ENCODE measurements around the gene GJB5.

Gene GJB5

GRCh38 chr1:34774957-34775356 lies 20.1 kb downstream of the GJB5 start:
- Mint-ChIP-seq H3K27ac (no peak overlapping the region), H3K36me3 (ENCODE audit: low read depth) (no peaks in the 10 kb centered on the region), H3K9me3 (no peaks in the 10 kb centered on the region), H3K4me1 (ENCODE audit: low read depth) (no peaks in the 10 kb centered on the region), H3K27me3 (peaks cover 14% of the 10 kb centered on the region), H3K4me3 (no peak overlapping the region)
- intact Hi-C loops (cut with micrococcal nuclease), result no loop called here

DNA sequence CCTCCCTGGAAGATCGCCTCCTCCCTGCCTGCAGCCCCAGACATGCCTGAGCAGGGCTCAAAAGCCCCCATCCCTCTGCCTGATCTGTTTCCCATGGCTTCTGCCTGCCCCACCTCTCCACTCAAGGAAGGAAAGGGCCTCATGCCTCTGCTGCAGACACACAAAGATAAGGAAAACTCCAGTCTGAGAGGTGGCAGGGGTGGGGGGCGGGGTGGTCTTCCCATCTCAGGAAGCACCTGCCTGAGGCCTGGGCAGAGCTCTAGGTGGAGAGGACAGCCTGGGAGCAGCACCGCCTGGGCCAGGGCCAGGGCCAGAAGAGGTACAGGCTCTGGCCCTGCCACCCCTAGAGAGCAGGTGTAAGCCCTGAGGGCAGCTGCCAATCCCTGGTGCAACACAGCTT lies 22.1 kb downstream of the GJB5 start:
- no peaks in the 10 kb centered on the region for H3K36me3 Mint-ChIP-seq (ENCODE audit: low read depth)
- H3K4me1 Mint-ChIP-seq (ENCODE audit: low read depth), result no peaks in the 10 kb centered on the region
- no peak overlapping the region for H3K4me3 Mint-ChIP-seq
- H3K27ac Mint-ChIP-seq, result no peak overlapping the region
- H3K27me3 Mint-ChIP-seq, result peaks cover 33% of the 10 kb centered on the region
- intact Hi-C loops (cut with micrococcal nuclease), result no loop called here
- no peaks in the 10 kb centered on the region for H3K9me3 Mint-ChIP-seq

DNA sequence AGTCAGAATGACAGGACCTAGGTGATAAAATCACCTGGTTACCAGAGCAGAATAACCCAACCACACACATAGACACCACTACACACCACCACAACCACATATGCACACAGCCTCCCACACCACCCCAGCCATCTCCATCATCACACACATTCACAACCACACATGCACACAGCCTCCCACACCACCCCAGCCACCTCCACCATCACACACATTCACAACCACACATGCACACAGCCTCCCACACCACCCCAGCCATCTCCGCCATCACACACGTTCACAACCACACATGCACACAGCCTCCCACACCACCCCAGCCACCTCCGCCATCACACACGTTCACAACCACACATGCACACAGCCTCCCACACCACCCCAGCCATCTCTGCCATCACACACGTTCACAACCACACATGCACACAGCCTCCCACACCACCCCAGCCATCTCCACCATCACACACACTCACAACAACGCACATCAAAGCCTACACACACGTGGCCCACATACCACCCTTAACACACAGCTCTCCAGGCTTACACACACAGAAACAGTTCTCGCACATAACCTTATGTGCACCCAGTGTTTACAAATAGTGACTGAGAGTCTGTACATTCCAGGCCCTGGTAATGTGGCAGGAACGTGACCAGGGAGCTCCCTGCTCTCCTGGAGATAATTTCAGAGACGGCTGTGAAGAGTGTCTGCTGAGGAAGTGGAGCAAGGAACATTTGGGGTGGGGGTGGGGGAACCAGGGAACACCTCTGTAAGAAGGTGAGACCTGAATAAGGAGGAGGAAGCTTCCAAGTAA lies 22.9 kb downstream of the GJB5 start:
- Mint-ChIP-seq H3K27me3 (peaks cover 41% of the 10 kb centered on the region), H3K4me1 (ENCODE audit: low read depth) (no peaks in the 10 kb centered on the region), H3K36me3 (ENCODE audit: low read depth) (no peaks in the 10 kb centered on the region), H3K9me3 (no peaks in the 10 kb centered on the region), H3K27ac (no peak overlapping the region), H3K4me3 (no peak overlapping the region)
- intact Hi-C loops (cut with micrococcal nuclease), result no loop called here

DNA sequence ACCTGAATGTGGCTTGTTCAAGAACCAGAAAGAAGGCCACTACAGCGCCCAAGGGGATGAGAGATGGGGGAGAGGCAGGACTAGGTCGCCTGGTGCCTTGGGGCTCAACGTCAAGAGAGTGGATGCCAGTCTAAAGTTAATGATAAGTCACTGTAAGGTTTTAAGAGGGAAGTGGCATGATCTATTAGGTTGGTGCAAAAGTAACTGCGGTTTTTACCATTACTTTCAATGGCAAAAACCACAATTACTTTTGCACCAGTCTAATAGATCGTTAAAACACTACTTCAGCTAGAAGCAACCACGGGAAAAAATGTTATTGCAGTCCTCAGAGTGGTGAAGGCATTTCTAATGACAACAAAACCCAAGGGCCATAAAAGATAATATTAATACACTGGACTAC lies 23.5 kb downstream of the GJB5 start:
- H3K9me3 Mint-ChIP-seq, result no peaks in the 10 kb centered on the region

GRCh38 chr1:34779005-34779404 lies 24.2 kb downstream of the GJB5 start:
- intact Hi-C loops (cut with micrococcal nuclease), result no loop called here
- Mint-ChIP-seq H3K27me3 (peaks cover 53% of the 10 kb centered on the region), H3K4me1 (ENCODE audit: low read depth) (no peaks in the 10 kb centered on the region), H3K27ac (no peak overlapping the region), H3K4me3 (no peak overlapping the region), H3K36me3 (ENCODE audit: low read depth) (no peaks in the 10 kb centered on the region), H3K9me3 (no peaks in the 10 kb centered on the region)

More for the DNA sequence above, 23.5 kb downstream of the GJB5 start:
- H3K27ac Mint-ChIP-seq, result no peak overlapping the region
- no peaks in the 10 kb centered on the region for H3K4me1 Mint-ChIP-seq (ENCODE audit: low read depth)
- intact Hi-C loops (cut with micrococcal nuclease), result no loop called here
- H3K36me3 Mint-ChIP-seq (ENCODE audit: low read depth), result no peaks in the 10 kb centered on the region
- H3K4me3 Mint-ChIP-seq, result no peak overlapping the region
- H3K27me3 Mint-ChIP-seq, result peaks cover 48% of the 10 kb centered on the region

GRCh38 chr1:34779526-34779925 lies 24.7 kb downstream of the GJB5 start:
- no peak overlapping the region for H3K27ac Mint-ChIP-seq
- H3K27me3 Mint-ChIP-seq, result peaks cover 53% of the 10 kb centered on the region
- H3K4me3 Mint-ChIP-seq, result no peak overlapping the region
- no peaks in the 10 kb centered on the region for H3K4me1 Mint-ChIP-seq (ENCODE audit: low read depth)
- H3K36me3 Mint-ChIP-seq (ENCODE audit: low read depth), result no peaks in the 10 kb centered on the region
- intact Hi-C loops (cut with micrococcal nuclease), result no loop called here
- no peaks in the 10 kb centered on the region for H3K9me3 Mint-ChIP-seq

DNA sequence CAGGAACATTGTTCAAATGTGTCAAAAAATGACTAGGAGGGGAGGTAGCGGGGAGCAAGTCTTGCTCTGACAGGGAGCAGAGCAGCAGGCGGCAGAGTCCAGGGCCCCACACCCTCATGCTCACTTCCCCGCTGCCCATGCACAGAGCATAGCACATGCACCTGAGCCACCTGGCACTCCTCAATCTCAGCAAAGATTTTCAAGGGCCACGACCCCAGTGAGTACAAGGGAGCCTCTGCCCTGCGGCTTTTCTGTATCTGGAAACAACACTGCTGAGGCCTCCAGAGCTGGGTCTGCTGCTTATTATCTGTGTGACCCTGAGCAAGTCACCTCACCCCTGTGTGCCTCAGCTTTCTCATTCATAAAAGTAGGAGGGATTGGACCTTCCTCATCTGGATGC lies 25.1 kb downstream of the GJB5 start:
- H3K27ac Mint-ChIP-seq, result no peak overlapping the region
- no peaks in the 10 kb centered on the region for H3K9me3 Mint-ChIP-seq
- no peak overlapping the region for H3K4me3 Mint-ChIP-seq
- H3K27me3 Mint-ChIP-seq, result peaks cover 55% of the 10 kb centered on the region
- H3K4me1 Mint-ChIP-seq (ENCODE audit: low read depth), result no peaks in the 10 kb centered on the region
- intact Hi-C loops (cut with micrococcal nuclease), result no loop called here
- H3K36me3 Mint-ChIP-seq (ENCODE audit: low read depth), result no peaks in the 10 kb centered on the region

GRCh38 chr1:34780528-34780927 lies 25.7 kb downstream of the GJB5 start:
- intact Hi-C loops (cut with micrococcal nuclease), result no loop called here
- H3K9me3 Mint-ChIP-seq, result no peaks in the 10 kb centered on the region

DNA sequence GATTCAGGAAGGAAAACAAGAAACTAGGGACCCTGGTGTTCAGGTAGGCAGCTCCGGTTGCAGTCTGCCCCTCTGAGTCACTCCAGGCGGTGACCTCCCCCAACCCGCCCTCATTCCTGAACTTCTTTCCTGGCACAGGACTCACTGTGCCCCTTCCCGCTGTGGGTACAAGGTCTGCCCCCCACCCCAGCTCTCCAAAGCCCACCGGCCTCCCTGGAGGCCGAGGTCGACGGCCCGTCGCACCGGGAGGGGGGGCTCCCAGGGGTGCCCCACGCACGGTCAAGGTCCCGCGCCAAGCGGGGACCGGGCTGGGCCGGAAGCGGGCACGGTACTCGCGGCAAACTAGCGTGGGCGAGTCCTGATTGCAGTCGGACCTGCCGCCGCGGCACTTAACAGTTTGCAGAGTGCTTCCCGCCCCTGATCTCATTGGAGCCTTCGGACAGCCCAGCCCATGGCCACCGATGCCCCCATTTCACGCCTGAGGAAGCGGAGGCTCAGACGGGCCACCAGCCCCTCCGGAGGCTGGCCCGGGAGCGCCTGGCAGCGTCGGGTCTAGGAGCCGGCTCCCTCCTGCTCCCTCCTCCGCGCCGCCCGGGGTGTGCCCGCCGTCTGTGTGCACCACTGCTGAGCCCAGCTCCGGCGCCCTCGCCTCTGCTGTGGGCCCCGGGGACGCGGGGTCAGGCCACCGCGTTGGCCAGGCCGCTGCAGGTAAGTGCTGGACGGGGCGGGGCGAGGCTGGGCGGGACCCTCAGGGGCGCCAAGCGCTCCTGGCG lies 26.4 kb downstream of the GJB5 start, which contains the start of gene GJB3:
GJB3 (plus strand) TSS at position 144 of the 773 bp plus-strand sequence. CDS start 3,549 bp downstream, outside the sequence.
- H3K27me3 Mint-ChIP-seq, result peaks cover 60% of the 10 kb centered on the region
- intact Hi-C loops (cut with micrococcal nuclease), result no loop called here
- no peaks in the 10 kb centered on the region for H3K4me1 Mint-ChIP-seq (ENCODE audit: low read depth)
- no peak within 1 kb of the TSS for H3K4me3 Mint-ChIP-seq
- no peaks in the 10 kb centered on the region for H3K9me3 Mint-ChIP-seq
- no peaks in the 10 kb centered on the region for H3K36me3 Mint-ChIP-seq (ENCODE audit: low read depth)
- no peak within 1 kb of the TSS for H3K27ac Mint-ChIP-seq

More at GRCh38 chr1:34780528-34780927, 25.7 kb downstream of the GJB5 start:
- H3K4me1 Mint-ChIP-seq (ENCODE audit: low read depth), result no peaks in the 10 kb centered on the region
- H3K4me3 Mint-ChIP-seq, result no peak overlapping the region
- H3K27me3 Mint-ChIP-seq, result peaks cover 60% of the 10 kb centered on the region
- no peaks in the 10 kb centered on the region for H3K36me3 Mint-ChIP-seq (ENCODE audit: low read depth)
- H3K27ac Mint-ChIP-seq, result no peak overlapping the region

DNA sequence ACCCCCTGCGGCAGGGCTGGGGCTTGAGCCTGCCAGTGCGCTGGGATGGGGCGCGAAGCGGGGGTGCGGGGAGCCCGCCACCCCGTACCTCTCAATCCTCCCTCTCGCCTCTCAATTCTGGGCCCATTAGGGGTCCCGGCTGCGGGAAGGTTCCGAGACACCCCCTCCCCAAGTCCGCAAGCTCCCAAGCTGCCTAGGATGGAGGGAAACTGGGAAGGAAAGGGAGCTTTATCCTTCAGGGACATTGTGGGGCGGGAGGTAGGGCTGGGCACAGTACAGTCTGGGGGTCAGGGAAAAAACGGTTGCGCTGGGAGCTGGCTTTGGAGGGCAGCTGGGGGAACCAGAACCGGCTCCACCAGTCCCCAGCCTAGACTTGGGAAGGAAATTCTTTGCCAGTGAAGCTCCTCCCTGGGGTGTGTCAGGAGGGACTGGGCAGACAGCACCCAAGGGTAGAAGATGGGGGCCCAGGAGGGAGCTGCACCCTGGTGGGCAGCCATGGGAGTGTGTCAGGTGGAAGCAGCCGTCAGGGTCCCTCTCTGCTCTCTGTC lies 27.1 kb downstream of the GJB5 start:
- Mint-ChIP-seq H3K4me3 (no peak overlapping the region), H3K4me1 (ENCODE audit: low read depth) (peaks cover 5% of the 10 kb centered on the region), H3K36me3 (ENCODE audit: low read depth) (no peaks in the 10 kb centered on the region), H3K27ac (no peak overlapping the region), H3K9me3 (no peaks in the 10 kb centered on the region), H3K27me3 (peaks cover 64% of the 10 kb centered on the region)
- intact Hi-C loops (cut with micrococcal nuclease), result no loop called here

- no peak overlapping the region for H3K27ac Mint-ChIP-seq
- no peak overlapping the region for H3K4me3 Mint-ChIP-seq
- intact Hi-C loops (cut with micrococcal nuclease), result loop anchor here (5.0 kb wide), 2 partner anchors 68 to 513 kb away; no protein-coding TSS in a partner anchor
- H3K4me1 Mint-ChIP-seq (ENCODE audit: low read depth), result peaks cover 5% of the 10 kb centered on the region
- H3K9me3 Mint-ChIP-seq, result no peaks in the 10 kb centered on the region
- no peaks in the 10 kb centered on the region for H3K36me3 Mint-ChIP-seq (ENCODE audit: low read depth)
- H3K27me3 Mint-ChIP-seq, result peaks cover 54% of the 10 kb centered on the region
Observed at GRCh38 chr1:34784751-34785221, 29.9 kb downstream of the GJB5 start.

DNA sequence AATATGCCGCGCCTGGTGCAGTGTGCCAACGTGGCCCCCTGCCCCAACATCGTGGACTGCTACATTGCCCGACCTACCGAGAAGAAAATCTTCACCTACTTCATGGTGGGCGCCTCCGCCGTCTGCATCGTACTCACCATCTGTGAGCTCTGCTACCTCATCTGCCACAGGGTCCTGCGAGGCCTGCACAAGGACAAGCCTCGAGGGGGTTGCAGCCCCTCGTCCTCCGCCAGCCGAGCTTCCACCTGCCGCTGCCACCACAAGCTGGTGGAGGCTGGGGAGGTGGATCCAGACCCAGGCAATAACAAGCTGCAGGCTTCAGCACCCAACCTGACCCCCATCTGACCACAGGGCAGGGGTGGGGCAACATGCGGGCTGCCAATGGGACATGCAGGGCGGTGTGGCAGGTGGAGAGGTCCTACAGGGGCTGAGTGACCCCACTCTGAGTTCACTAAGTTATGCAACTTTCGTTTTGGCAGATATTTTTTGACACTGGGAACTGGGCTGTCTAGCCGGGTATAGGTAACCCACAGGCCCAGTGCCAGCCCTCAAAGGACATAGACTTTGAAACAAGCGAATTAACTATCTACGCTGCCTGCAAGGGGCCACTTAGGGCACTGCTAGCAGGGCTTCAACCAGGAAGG lies 30.5 kb downstream of the GJB5 start:
- H3K36me3 Mint-ChIP-seq (ENCODE audit: low read depth), result no peaks in the 10 kb centered on the region

GRCh38 chr1:34785875-34786470 lies 31.1 kb downstream of the GJB5 start:
- H3K27me3 Mint-ChIP-seq, result peaks cover 47% of the 10 kb centered on the region
- H3K27ac Mint-ChIP-seq, result no peak overlapping the region
- H3K4me1 Mint-ChIP-seq (ENCODE audit: low read depth), result peaks cover 5% of the 10 kb centered on the region
- H3K4me3 Mint-ChIP-seq, result no peak overlapping the region
- no peaks in the 10 kb centered on the region for H3K9me3 Mint-ChIP-seq
- intact Hi-C loops (cut with micrococcal nuclease), result loop anchor here (5.0 kb wide), 2 partner anchors 66 to 511 kb away; no protein-coding TSS in a partner anchor
- H3K36me3 Mint-ChIP-seq (ENCODE audit: low read depth), result no peaks in the 10 kb centered on the region

More for the DNA sequence above, 30.5 kb downstream of the GJB5 start:
- Mint-ChIP-seq H3K27ac (no peak overlapping the region), H3K4me1 (ENCODE audit: low read depth) (peaks cover 5% of the 10 kb centered on the region), H3K27me3 (peaks cover 48% of the 10 kb centered on the region), H3K9me3 (no peaks in the 10 kb centered on the region), H3K4me3 (no peak overlapping the region)
- intact Hi-C loops (cut with micrococcal nuclease), result loop anchor here (5.0 kb wide), 2 partner anchors 67 to 512 kb away; no protein-coding TSS in a partner anchor

Measured in dendritic cell treated with granulocyte-macrophage colony-stimulating factor and Interleukin-4, amounts not matched to agents 40 ng/mL and 50 ng/mL, for 4 days (primary cell).